ENCODE data around the gene PUS1.
"Not testable (repeated sequence)": the region's sequence is repeated elsewhere in the genome, so short reads cannot be mapped to it uniquely, and the experiment has no call there.

The PUS1 gene

GRCh38 chr12:131950182-131950913, 21.3 kb downstream of the PUS1 start:
- Histone ChIP-seq H3K9me3 (ENCODE audit: control insufficient read depth, low read length) (no peaks in the 10 kb centered on the region), H3K36me3 (ENCODE audit: control insufficient read depth, insufficient read depth, low read length) (no peaks in the 10 kb centered on the region), H3K79me2 (peaks cover 39% of the 10 kb centered on the region), H3K4me2 (ENCODE audit: low read length) (peak overlapping the region; percentile 70), H3K27ac (peak overlapping the region; percentile 54), H3K4me3 (ENCODE audit: low read depth, low read length) (peak overlapping the region; percentile 74), H2AFZ (peak overlapping the region; percentile 69), H3K4me1 (peaks cover 7% of the 10 kb centered on the region), H3K27me3 (ENCODE audit: control insufficient read depth, insufficient read depth, low read length) (no peaks in the 10 kb centered on the region), H3K9ac (peak overlapping the region; percentile 51)
- TF ChIP-seq CTCF (IDR thresholded peaks at IDR 0.05) = no peak

GRCh38 chr12:131953810-131954209, 24.7 kb downstream of the PUS1 start:
- H3K27ac ChIP-seq; H3K4me3 ChIP-seq (ENCODE audit: low read depth, low read length); H3K4me2 ChIP-seq (ENCODE audit: low read length); H3K9ac ChIP-seq; H3K27me3 ChIP-seq (ENCODE audit: control insufficient read depth, insufficient read depth, low read length); H2AFZ ChIP-seq; H3K36me3 ChIP-seq (ENCODE audit: control insufficient read depth, insufficient read depth, low read length); H3K9me3 ChIP-seq (ENCODE audit: control insufficient read depth, low read length): not testable (repeated sequence)
- peaks cover 65% of the 10 kb centered on the region for H3K79me2 ChIP-seq
- peaks cover 16% of the 10 kb centered on the region for H3K4me1 ChIP-seq

GRCh38 chr12:131954460-131954859, 25.4 kb downstream of the PUS1 start:
- H3K27me3 ChIP-seq (ENCODE audit: control insufficient read depth, insufficient read depth, low read length); H2AFZ ChIP-seq; H3K9me3 ChIP-seq (ENCODE audit: control insufficient read depth, low read length); H3K27ac ChIP-seq; H3K4me2 ChIP-seq (ENCODE audit: low read length); H3K36me3 ChIP-seq (ENCODE audit: control insufficient read depth, insufficient read depth, low read length); H3K4me3 ChIP-seq (ENCODE audit: low read depth, low read length); H3K9ac ChIP-seq: not testable (repeated sequence)
- Histone ChIP-seq H3K79me2 (peaks cover 71% of the 10 kb centered on the region), H3K4me1 (peaks cover 16% of the 10 kb centered on the region)

- Histone ChIP-seq H3K4me1 (peaks cover 10% of the 10 kb centered on the region), H3K79me2 (peaks cover 43% of the 10 kb centered on the region), H3K36me3 (ENCODE audit: control insufficient read depth, insufficient read depth, low read length) (no peaks in the 10 kb centered on the region), H3K27me3 (ENCODE audit: control insufficient read depth, insufficient read depth, low read length) (no peaks in the 10 kb centered on the region), H3K4me2 (ENCODE audit: low read length) (no peak overlapping the region), H3K4me3 (ENCODE audit: low read depth, low read length) (no peak overlapping the region), H3K9me3 (ENCODE audit: control insufficient read depth, low read length) (no peaks in the 10 kb centered on the region), H2AFZ (no peak overlapping the region), H3K27ac (no peak overlapping the region), H3K9ac (no peak overlapping the region)
- TF ChIP-seq CTCF (IDR thresholded peaks at IDR 0.05) = no peak
These were observed 30.0 kb downstream of the PUS1 start for GRCh38 chr12:131959116-131959515.

GRCh38 chr12:131959641-131960589, 30.8 kb downstream of the PUS1 start:
- peaks cover 12% of the 10 kb centered on the region for H3K4me1 ChIP-seq
- no peaks in the 10 kb centered on the region for H3K9me3 ChIP-seq (ENCODE audit: control insufficient read depth, low read length)
- H3K4me2 ChIP-seq (ENCODE audit: low read length) = no peak overlapping the region
- TF ChIP-seq CTCF (IDR thresholded peaks at IDR 0.05) = no peak
- H3K27me3 ChIP-seq (ENCODE audit: control insufficient read depth, insufficient read depth, low read length) = no peaks in the 10 kb centered on the region
- no peak overlapping the region for H3K4me3 ChIP-seq (ENCODE audit: low read depth, low read length)
- H3K27ac ChIP-seq = no peak overlapping the region
- H3K79me2 ChIP-seq = peaks cover 38% of the 10 kb centered on the region
- H3K36me3 ChIP-seq (ENCODE audit: control insufficient read depth, insufficient read depth, low read length) = no peaks in the 10 kb centered on the region
- H3K9ac ChIP-seq = no peak overlapping the region
- no peak overlapping the region for H2AFZ ChIP-seq

GRCh38 chr12:131960590-131961325, 31.7 kb downstream of the PUS1 start:
- not testable (repeated sequence) for H3K4me2 ChIP-seq (ENCODE audit: low read length)

GRCh38 chr12:131961328-131961727, 32.3 kb downstream of the PUS1 start:
- not testable (repeated sequence) for H3K9ac ChIP-seq; H3K4me1 ChIP-seq; H3K4me3 ChIP-seq (ENCODE audit: low read depth, low read length)

More at GRCh38 chr12:131960590-131961325, 31.7 kb downstream of the PUS1 start:
- not testable (repeated sequence) for H3K4me3 ChIP-seq (ENCODE audit: low read depth, low read length); H3K27me3 ChIP-seq (ENCODE audit: control insufficient read depth, insufficient read depth, low read length); H3K36me3 ChIP-seq (ENCODE audit: control insufficient read depth, insufficient read depth, low read length); H2AFZ ChIP-seq; H3K27ac ChIP-seq; H3K9me3 ChIP-seq (ENCODE audit: control insufficient read depth, low read length); H3K9ac ChIP-seq
- Histone ChIP-seq H3K79me2 (peaks cover 33% of the 10 kb centered on the region), H3K4me1 (peaks cover 13% of the 10 kb centered on the region)

More at GRCh38 chr12:131961328-131961727, 32.3 kb downstream of the PUS1 start:
- peaks cover 28% of the 10 kb centered on the region for H3K79me2 ChIP-seq
- H3K9me3 ChIP-seq (ENCODE audit: control insufficient read depth, low read length); H3K4me2 ChIP-seq (ENCODE audit: low read length); H3K27ac ChIP-seq; H2AFZ ChIP-seq; H3K27me3 ChIP-seq (ENCODE audit: control insufficient read depth, insufficient read depth, low read length); H3K36me3 ChIP-seq (ENCODE audit: control insufficient read depth, insufficient read depth, low read length): not testable (repeated sequence)
